Measurements from ENCODE around the gene PTCRA.
"Not testable (repeated sequence)": the region's sequence is repeated elsewhere in the genome, so short reads cannot be mapped to it uniquely, and the experiment has no call there.

Gene PTCRA, protein sequence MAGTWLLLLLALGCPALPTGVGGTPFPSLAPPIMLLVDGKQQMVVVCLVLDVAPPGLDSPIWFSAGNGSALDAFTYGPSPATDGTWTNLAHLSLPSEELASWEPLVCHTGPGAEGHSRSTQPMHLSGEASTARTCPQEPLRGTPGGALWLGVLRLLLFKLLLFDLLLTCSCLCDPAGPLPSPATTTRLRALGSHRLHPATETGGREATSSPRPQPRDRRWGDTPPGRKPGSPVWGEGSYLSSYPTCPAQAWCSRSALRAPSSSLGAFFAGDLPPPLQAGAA

DNA sequence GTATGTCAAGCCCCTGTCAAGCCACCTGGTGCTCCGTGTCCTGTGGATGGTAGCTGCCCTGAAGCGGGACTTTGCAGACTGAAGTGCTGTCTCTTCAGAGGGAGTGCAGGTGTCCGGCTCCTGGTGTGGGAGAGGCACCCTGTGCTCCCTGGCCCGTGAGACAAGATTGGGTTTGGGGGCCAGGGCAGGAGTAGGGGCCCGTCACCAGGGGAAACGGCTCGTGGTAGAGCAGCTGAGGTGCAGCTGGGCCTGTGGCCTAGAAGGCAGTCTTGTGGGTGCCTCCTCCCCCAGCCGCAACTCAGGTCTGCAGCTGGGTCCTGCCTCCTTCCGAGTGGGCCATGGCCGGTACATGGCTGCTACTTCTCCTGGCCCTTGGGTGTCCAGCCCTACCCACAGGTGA is at the start of gene PTCRA:
TSS of gene PTCRA (plus strand) at position 322 of the 400 bp plus-strand sequence. CDS start at position 339, 17 bp downstream.
- DNase-seq = peak; percentile 41

DNA sequence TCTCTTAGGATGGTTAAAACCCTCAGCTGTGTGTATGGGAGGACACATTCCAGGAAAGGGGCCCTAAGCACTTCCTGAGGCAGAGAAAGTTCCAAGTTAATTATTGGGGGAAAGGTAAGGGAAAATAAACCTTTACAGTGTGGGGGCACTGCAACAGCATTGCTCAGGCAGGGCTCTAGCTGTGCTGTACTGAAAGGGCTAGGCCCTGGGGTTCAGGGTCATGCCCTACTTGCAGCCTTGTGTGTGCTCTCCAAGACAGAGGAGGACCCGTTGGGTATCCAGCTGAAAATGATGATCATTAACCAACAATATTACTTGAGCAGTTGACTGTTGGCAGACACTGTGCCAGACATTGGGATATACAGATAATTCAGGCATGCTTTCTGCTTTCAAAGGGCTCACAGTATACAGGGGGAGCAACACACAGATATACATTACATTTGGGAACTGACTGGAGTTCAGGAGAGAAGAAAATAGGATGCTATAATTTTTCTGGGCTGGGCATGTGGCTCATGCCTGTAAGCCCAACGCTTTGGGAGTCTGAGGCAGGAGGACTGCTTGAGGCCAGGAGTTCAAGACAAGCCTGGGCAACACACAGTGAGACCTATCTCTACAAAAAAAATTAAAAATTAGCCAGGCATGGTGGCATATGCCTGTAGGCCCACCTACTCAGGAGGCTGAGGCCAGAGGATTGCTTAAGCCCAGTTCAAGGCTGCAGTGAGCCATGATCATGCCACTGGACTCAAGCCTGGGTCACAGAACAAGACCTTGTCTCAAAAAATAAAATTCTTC is 45.5 kb upstream of the PTCRA start:
- no peak for DNase-seq

DNA sequence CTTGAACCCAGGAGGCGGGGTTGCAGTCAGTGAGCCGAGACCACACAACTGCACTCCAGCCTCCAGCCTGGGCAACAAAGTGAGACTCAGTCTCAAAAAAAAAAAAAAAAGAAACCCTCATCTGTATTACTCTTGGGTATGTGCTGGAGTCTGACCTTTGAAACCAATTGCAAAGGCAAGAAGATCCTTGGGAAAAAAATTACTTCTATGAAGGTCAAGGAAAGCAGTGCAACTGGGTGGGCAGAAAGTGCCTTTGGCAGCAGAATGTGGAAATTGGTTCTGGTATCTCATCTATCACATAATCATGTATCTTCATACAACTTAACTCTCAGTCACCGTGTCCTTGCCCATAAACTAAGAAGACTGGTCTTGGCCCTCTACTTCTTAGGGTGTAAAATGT is 44.1 kb upstream of the PTCRA start:
- DNase-seq = no peak

DNA sequence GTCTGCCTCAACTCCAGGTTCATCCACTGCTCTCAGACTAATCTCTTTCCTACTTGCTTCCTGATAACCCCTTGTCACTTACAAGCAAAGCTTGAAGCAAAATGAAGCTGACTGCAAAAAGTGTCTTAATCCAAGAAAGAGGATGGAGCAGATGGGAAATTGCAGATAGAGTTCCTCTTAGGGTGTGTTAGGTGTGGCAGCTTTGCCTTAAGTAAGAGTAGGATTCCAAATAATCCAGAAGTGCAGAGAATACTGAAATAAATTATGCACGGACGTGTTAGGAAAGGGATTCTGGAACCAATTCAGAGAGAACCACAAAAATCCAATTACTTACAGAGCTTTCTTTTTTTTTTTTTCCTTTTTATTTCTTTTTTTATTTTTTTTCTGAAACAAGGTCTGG is 42.5 kb upstream of the PTCRA start:
- DNase-seq = no peak

DNA sequence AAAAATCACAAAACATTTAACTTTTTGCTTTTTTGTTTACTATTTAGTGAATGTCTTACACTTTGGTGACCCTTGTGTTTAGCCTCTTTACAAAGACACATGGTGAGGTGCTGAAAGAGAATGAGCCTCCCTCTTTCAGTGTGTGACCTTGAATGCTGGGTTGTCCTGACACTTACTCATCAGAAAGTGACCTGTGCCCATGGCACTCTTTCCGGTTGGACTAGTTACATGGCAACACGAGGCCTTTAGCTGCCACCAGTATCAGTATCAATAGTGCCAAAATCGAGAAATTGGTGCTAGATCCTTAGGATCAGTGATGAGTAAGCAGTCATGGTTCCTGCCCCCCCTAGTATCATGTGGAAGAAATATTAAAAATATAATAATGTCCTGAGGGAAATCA is 38.2 kb upstream of the PTCRA start:
- DNase-seq = no peak

DNA sequence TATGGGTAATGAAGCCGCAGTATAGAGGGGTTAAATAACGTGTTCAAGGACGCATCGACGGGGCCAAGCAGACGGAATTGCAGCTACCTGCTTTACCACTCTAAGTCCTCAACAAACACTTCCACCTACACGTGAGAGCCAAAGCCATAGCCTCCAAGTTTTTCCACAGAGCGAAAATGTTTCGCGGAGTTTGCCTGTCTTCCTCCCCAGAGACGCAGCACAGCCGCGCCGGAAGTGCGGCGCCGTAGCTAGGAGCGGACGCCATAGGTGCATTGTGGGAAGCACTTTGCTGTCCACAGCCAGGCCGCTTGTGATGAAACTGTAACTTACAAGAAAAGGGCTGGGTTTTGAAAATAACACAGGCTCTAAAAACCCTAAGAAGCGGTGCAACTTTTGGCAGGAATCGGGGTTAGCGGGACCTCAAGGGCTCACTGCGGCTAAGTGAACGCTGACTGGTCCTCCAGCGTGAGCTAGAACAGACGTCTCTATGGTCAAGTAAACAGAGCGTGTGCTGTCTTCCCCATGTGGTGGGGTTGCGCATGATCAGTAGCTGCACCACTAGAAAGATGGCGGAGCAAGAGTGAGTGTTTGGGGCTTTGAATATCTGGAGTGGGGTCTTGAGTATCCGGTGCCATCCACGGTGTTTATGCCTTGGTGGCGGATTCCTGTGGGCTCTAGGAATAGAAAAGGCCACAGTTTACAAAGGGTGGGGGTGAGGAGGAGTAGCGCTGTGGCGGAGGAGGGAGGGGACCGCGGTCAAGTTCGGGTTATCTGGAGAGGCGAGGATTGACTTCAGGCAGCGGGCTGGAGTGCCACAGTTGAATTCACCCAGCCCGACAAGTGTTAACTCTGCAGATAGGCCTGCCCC is 36.2 kb upstream of the PTCRA start, which contains the start of gene RPL7L1:
TSS of gene RPL7L1 (plus strand) at position 245 of the 868 bp plus-strand sequence. CDS start at position 540, 295 bp downstream.
- DNase-seq = peak; percentile 93

DNA sequence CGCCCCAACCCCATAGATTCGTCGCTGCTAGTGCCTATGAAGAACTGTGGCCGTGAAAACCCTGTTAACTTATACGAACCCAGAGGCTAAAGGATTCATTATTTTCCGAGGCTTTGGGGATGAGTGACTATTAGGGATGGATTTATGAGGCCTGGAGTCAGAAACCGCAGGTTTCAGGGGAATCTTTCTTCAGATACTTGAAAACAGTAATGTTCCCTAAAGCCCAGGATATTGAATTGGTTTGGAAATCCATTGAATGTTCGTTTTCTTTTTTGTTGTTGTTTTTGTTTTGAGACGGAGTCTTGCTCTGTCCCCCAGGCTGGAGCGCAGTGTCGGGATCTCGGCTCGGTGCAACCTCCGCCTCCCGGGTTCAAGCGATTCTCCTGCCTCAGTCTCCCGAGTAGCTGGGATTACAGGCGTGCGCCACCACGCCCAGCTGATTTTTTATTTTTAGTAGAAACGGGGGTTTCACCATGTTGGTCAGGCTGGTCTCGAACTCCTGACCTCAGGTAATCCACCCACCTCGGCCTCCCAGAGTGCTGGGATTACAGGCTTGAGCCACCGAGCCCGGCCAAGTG is 35.5 kb upstream of the PTCRA start:
- not testable (repeated sequence) for DNase-seq

DNA sequence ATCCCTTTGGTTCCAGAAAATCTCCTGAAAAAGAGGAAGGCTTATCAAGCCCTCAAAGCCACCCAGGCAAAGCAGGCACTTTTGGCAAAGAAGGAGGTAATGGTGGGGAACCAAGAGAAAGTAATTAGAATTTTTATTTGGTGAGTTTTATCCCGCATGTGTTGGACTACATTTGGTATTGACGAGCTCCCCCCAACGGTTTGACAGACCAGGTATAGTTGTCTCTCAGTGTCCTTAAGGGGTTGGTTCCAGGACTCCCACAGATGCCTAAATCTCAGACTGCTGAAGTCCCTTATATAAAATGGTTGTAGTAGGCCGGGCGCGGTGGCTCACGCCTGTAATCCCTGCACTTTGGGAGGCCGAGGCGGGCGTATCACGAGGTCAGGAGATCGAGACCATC is 35.0 kb upstream of the PTCRA start:
- DNase-seq = not testable (repeated sequence)

DNA sequence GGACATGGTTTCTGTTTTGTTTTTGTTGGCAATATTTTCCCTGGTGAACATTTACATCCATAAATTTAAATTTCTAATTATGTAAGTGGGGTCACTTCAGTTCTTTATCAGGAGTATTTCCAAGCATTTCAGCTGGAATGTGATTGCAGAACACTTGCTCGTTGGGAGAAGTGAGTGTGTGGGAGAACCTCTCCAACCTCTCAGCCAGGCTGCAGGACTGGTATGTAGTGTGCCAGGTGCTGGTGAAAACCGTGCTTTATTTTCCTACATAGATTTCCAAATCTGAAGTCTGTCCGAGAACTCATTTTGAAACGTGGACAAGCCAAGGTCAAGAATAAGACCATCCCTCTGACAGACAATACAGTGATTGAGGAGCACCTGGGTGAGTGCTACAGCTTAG is 30.2 kb upstream of the PTCRA start:
- DNase-seq = no peak

DNA sequence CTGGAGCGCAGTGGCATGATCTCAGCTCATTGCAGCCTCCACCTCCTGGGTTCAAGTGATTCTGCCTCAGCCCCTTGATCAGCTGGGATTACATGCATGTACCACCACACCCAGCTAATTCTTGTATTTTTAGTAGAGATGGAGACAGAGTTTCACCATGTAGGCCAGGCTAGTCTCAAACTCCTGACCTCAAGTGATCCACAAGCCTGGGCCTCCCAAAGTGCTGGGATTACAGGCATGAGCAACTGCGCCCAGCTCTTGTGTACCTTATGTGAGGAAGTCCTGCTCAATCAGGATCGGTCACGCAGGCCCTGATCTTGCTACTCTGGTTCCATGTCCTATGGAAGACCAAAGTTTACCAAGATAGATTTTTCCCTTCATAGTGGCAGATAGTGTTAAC is 27.7 kb upstream of the PTCRA start:
- not testable (repeated sequence) for DNase-seq

DNA sequence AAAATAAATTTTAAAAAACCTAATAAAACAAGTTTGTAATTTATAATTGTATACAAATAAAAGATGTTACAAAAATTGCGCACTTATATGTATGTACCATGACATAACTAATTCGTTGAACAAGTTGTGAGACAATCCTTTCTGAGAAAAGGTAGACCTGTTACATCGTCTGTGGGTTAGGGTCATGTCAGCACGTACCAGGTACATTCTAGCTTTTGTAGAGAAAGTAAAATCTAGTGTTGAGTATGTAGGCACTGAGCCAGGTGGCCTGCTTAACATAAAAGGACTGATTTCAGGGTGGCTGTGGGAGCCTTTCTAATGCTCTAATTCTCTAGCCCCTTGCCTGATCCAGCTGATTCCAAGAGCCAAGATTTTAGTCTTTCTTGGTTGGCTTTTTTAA is 26.0 kb upstream of the PTCRA start:
- no peak for DNase-seq

DNA sequence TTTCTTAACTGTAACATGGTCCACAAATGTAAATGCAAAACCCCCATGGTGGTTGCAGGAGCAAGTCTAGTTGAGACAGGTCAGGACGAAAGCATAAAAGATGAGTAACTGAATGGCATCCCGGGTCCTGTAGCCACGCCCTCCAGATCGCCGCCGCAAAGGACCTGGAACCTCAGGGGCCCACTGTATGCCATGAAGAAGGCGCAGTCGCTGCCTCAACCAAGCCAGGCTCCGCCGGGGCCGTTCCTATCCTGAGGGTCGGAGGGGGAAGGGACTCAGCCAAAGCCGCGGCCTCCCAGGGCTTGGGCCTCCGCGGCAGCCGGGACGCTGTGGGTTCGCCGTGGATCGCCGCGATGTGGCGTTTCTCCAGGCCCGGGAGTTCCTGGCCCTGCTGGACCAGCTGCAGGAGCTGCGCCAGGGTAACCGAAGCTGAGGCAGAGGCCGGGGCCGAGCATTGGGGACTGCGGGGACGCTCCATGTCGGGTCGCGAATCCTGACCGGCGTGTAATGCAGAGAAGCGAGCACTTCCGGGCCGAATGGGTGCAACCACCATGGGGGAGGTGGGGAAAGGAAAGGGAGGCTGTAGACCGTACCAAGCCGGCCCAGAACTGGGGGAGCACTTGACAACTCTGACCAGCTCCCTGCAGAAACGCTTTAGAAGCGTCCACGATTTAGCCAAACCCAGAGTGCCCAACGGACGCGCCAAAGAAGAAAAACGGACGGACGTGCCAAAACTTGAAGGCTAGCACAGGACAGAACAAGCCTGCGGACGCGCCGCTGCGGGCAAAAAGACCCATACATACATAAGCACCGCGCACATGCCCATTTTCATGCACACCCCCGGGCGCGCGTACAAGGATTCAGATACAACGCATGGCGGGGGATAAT is 25.3 kb upstream of the PTCRA start:
- peak; percentile 95 for DNase-seq

DNA sequence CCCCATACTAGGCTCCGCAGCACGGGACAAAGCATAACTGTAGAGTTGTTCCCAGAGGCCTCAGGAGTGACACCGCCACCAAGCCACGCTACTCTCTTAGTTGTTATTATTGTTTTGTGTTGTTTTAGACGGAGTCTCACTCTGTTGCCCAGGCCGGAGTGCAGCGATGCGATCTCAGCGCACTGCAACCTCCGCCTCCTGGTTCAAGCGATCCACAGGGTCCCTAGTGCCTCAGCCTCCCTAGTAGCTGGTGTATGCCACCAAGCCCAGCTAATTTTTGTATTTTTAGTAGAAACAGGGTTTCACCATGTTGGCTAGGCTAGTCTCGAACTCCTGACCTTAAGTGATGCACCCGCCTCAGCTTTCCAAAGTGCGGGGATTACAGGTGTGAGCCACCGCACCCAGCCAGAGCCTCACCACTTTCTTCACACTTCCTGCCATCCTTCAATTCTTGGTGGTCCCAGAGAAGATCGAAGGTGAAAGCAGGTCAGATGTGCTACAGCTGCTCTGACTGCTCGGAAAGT is 24.6 kb upstream of the PTCRA start:
- DNase-seq = no peak

DNA sequence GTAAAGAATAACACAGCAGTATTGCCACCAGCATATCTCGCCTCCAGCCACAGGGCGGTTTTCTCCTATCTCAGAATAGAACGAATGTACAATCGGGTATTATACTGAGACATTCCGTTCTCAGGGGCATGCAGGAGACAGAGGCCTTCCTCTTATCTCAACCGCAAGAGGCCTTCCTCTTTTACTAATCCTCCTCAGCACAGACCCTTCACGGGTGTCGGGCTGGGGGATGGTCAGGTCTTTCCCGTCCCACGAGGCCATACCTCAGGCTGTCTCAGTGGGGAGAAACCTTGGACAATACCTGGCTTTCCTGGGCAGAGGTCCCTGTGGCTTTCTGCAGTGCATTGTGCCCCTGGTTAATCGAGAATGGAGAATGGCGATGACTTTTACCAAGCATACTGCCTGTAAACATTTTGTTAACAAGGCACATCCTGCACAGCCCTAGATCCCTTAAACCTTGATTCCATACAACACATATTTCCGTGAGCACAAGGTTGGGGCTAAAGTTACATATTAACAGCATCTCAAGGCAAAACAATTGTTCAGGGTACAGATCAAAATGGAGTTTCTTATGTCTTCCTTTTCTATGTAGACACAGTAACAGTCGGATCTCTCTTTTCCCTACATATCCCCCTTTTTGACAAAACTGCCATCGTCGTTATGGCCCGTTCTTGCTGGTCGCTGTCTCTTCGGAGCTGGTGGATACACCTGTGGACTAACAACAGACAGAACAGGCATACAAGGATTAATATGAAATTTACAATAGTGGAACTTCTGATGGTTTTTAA is 21.6 kb upstream of the PTCRA start:
- peak; percentile 30 for DNase-seq

DNA sequence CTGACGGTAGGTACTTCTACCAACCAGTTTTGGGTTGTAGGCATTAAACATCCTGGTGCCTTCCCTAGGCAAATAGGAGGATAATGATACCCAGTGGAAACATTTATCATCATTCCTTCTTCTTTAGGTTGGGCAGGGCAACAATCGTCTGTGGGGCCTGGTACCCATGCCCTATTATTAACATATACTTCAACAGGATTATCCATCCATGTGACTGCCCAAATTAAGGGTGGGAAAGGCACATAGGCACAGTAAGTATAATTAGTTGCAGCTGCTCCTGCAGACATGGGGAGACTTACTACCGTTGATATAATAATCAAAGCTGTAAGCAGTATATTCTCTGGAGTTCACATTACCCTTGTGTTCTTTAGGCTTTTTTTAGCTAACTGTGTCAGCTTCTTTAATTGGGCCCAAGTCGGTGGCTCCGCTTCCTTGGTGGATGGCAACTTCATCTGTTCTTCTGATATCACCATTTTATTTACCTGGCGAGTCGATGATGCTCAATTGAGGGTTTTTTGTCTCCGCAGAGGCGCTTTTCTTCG is 19.6 kb upstream of the PTCRA start:
- no peak for DNase-seq

DNA sequence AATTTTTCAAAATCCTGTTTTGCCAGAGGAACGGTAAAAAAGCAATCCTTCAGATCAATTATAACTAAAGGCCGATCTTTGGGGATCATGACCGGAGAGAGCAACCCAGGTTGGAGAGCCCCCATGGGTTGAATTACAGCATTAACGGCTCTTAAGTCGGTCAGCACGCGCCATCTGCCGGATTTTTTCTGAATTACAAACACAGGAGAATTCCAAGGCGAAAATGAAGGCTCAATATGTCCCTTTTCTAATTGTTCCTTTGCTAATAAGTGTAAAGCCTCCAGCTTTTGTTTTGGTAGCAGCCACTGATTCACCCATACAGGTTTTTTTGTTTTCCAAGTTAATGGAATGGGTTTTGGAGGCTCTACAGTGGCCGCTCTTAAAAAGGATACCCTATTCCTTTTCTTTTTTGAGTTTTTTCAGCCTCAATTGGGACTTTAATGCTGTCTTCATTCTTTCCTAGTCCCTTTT is 16.9 kb upstream of the PTCRA start:
- DNase-seq = peak; percentile 85

DNA sequence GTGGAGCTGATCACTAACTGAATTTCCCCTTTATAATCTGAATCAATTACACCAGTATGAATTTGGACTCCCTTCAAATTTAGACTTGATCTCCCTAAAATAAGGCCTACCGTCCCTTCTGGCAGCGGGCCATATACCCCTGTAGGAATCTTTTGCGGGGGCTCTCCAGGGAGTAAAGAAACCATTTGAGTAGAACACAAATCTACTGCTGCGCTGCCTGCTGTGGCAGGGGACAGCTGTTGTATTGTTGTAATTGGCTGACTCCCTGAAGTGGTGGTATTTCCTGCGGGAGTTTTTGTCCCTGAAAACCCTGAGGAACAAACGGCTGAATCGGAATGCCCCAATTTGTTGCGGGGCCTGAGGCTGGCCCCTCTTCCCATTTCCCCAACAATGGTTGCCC is 16.0 kb upstream of the PTCRA start:
- DNase-seq = peak; percentile 21

DNA sequence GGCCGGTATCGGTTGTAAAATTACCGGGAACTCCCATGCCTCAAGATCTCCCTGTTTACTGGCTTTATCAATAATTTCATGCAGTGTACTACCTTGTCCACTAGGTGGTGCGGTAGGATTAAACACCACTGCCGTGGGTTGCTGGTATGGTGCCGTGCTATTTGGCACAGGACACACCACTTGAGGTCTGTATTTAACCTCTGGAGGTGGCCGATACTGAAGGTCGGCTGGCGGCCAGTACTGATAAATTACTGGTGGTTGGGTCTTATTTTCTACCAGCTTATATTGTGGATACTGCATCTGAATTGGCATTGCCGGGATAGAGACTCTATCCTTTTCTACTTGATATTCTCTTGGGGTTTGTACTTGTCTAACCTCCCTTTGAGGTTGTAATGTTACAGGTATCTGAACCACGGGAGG is 14.3 kb upstream of the PTCRA start:
- DNase-seq = peak; percentile 84

DNA sequence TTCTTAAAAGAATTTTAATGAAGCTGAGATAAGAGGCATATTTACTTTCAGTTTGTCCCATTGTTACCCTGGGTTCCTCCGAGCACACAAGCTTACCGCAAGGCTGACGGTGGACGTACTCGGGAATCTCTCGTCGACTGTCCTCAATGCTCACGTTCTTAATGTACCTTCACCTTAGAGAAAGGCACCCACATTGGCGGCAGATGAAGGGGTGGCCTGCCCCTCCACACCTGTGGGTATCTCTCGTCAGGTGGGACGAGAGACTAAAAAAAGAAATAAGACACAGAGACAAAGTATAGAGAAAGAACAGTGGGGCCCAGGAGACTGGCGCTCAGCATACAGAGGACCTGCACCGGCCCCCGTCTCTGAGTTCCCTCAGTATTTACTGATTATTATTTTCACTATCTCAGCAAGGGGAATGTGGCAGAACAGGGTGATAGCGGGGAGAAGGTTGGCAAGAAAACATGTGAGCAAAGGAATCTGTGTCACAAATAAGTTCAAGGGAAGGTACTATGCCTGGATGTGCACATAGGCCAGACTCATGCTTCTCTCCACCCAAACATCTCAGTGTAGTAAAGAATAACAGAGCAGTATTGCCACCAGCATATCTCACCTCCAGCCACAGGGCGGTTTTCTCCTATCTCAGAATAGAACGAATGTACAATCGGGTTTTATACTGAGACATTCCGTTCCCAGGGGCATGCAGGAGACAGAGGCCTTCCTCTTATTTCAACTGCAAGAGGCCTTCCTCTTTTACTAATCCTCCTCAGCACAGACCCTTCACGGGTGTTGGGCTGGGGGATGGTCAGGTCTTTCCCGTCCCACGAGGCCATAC is 13.2 kb upstream of the PTCRA start:
- peak; percentile 27 for DNase-seq
